HCT116 (cell line): Measurements from ENCODE around the gene SPINK2. TPM values are rescaled to one million over a fixed set of nuclear protein-coding genes. Genes with fewer than 3 reads are reported as not detected.
A peak's percentile ranks its signal among the peaks of the same experiment; 100 is the strongest.

Experiments used
- ATAC-seq: fragments of 200-7000 bp; cut with Tn5 transposase; 2 replicates; pipeline ENCODE4 v1.9.1; 2020; ENCODE audit warnings: mild to moderate bottlenecking, moderate library complexity
- BruUV-seq: library from RNA; stranded (reverse); fragments of 400-500 nt; replicated peaks from 2 replicates; lab custom pipeline; 2021; lab: Mats Ljungman, UMichigan
- CTCF ChIA-PET: fragments of 300-600 bp; sonication (Branson Sonifier 250); formaldehyde crosslinking; loops from one replicate; lab custom pipeline; 2021; ENCODE audit warnings: antibody characterized with exemption; lab: Charles Lee
- POLR2A ChIA-PET: fragments of 300-600, 350-600 bp; sonication (Branson Sonifier 250); formaldehyde crosslinking; loops from one replicate; lab custom pipeline; 2021; ENCODE audit warnings: antibody characterized with exemption; lab: Charles Lee
- RAD21 ChIA-PET, 2 experiments: fragments of 300-600 bp; sonication (Branson Sonifier 250); formaldehyde crosslinking; loops; one replicate each; lab custom pipeline; 2023; ENCODE audit warnings: low total read pairs in 2 of 2; ENCODE audit not compliant: uncharacterized antibody in 2 of 2, unreplicated experiment in 2 of 2, low non-redundant PET in 1 of 2; lab: Charles Lee
- DNase-seq: peaks from one replicate; pipeline ENCODE4 v3.0.0-alpha.2; 2010; ENCODE audit warnings: low read depth, low spot score
- H2AFZ ChIP-seq: fragments of 200-600 bp; shearing (Covaris generic), sonication (generic); 2 replicates; pipeline ENCODE4 v1.6.1; 2017; ENCODE audit warnings: low read depth, mixed run types, mixed read lengths, antibody characterized with exemption, low read length; ENCODE audit not compliant: poor library complexity, severe bottlenecking
- H3K27ac ChIP-seq: 2 replicates; pipeline ENCODE4 v1.5.1; 2012; ENCODE audit warnings: low read depth, low read length
- H3K27me3 ChIP-seq: fragments of 200-600 bp; sonication (generic); 2 replicates; pipeline ENCODE4 v1.6.1; 2016; ENCODE audit warnings: mixed run types, low read length, mixed read lengths; ENCODE audit not compliant: insufficient read depth
- H3K36me3 ChIP-seq, 2 experiments: fragments of 200-500 bp in 1 of 2; fragments of 200-600 bp in 1 of 2; sonication (Bioruptor generic) in 1 of 2; sonication (generic) in 1 of 2; 2 replicates each; pipeline versions ENCODE4 v1.5.1 to v1.6.1; 2014 to 2016; ENCODE audit warnings: low read length in 2 of 2, inconsistent platforms in 1 of 2, mixed read lengths in 1 of 2, mixed run types in 1 of 2; ENCODE audit not compliant: insufficient read depth in 2 of 2, control insufficient read depth in 1 of 2
- H3K4me1 ChIP-seq, 2 experiments: fragments of 200-600 bp in 1 of 2; sonication (generic) in 1 of 2; 2 replicates each; pipeline versions ENCODE4 v1.5.1 to v1.6.1; 2012 to 2017; ENCODE audit warnings: low read length in 2 of 2, inconsistent platforms in 1 of 2, mild to moderate bottlenecking in 1 of 2, mixed read lengths in 1 of 2, mixed run types in 1 of 2, moderate library complexity in 1 of 2; ENCODE audit not compliant: insufficient read depth in 2 of 2, control insufficient read depth in 1 of 2
- H3K4me2 ChIP-seq: fragments of 200-600 bp; sonication (generic); 2 replicates; pipeline ENCODE4 v1.6.1; 2017; ENCODE audit warnings: mixed run types, low read length, mixed read lengths
- H3K4me3 ChIP-seq, 2 experiments: fragments of 200-600 bp in 1 of 2; sonication (generic) in 1 of 2; replicated peaks in 1 of 2; 2 replicates each; pipeline ENCODE4 v1.5.1; 2011 to 2016; ENCODE audit warnings: low read length in 2 of 2, control low read depth in 1 of 2, low read depth in 1 of 2, mild to moderate bottlenecking in 1 of 2, mixed read lengths in 1 of 2, mixed run types in 1 of 2
- H3K79me2 ChIP-seq: fragments of 200-600 bp; sonication (generic); 2 replicates; pipeline ENCODE4 v1.6.1; 2017; ENCODE audit warnings: mild to moderate bottlenecking, mixed run types, low read length, moderate library complexity, mixed read lengths; ENCODE audit not compliant: insufficient read depth
- H3K9ac ChIP-seq: fragments of 200-600 bp; sonication (generic); 2 replicates; pipeline ENCODE4 v1.6.1; 2016; ENCODE audit warnings: low read length, mixed read lengths
- H3K9me2 ChIP-seq: fragments of 200-600 bp; sonication (generic), shearing (Covaris generic); 2 replicates; pipeline ENCODE4 v1.6.1; 2017; ENCODE audit warnings: mixed run types, mild to moderate bottlenecking, moderate library complexity; ENCODE audit not compliant: insufficient read depth
- H3K9me3 ChIP-seq, 2 experiments: fragments of 200-500 bp in 1 of 2; fragments of 200-600 bp in 1 of 2; sonication (Bioruptor generic) in 1 of 2; sonication (generic) in 1 of 2; 2 replicates each; pipeline ENCODE4 v1.6.1; 2014 to 2017; ENCODE audit warnings: low read length in 2 of 2, mixed read lengths in 2 of 2, inconsistent platforms in 1 of 2, low read depth in 1 of 2, mild to moderate bottlenecking in 1 of 2, mixed run types in 1 of 2, moderate library complexity in 1 of 2; ENCODE audit not compliant: control insufficient read depth in 1 of 2, insufficient read depth in 1 of 2
- H4K20me1 ChIP-seq: fragments of 200-600 bp; sonication (generic), shearing (Covaris generic); 2 replicates; pipeline ENCODE4 v1.6.1; 2017; ENCODE audit warnings: mixed run types, mild to moderate bottlenecking, moderate library complexity; ENCODE audit not compliant: insufficient read depth
- CEBPB ChIP-seq: IDR thresholded peaks from 2 replicates; pipeline ENCODE4 v1.6.1; 2012; ENCODE audit warnings: low read depth
- ELF1 ChIP-seq: IDR thresholded peaks from 2 replicates; pipeline ENCODE4 v1.6.1; 2012; ENCODE audit warnings: low read depth, borderline replicate concordance
- EZH2 ChIP-seq: fragments of 200-600 bp; sonication (generic); IDR thresholded peaks from 2 replicates; pipeline ENCODE4 v1.6.1; 2017; ENCODE audit warnings: antibody characterized with exemption, mixed run types
- EZH2phosphoT487 ChIP-seq: fragments of 200-600 bp; IDR thresholded peaks from 2 replicates; pipeline ENCODE4 v1.6.1; 2018; ENCODE audit warnings: antibody characterized with exemption, borderline replicate concordance
- FOSL1 ChIP-seq: IDR thresholded peaks from 2 replicates; pipeline ENCODE4 v1.6.1; 2012; ENCODE audit warnings: low read depth
- JUND ChIP-seq: IDR thresholded peaks from 2 replicates; pipeline ENCODE4 v1.6.1; 2012
- POLR2A ChIP-seq: IDR thresholded peaks from 2 replicates; pipeline ENCODE4 v1.7.0; 2011; ENCODE audit warnings: borderline replicate concordance; ENCODE audit not compliant: insufficient read depth, insufficient read length; ENCODE audit errors: extremely low read depth
- POLR2AphosphoS5 ChIP-seq: IDR thresholded peaks from 2 replicates; pipeline ENCODE4 v1.6.1; 2011; ENCODE audit warnings: mild to moderate bottlenecking, low read depth, low read length, moderate library complexity
- RAD21 ChIP-seq: IDR thresholded peaks from 2 replicates; pipeline ENCODE4 v1.6.1; 2012; ENCODE audit warnings: low read depth, mild to moderate bottlenecking
- SIN3A ChIP-seq: IDR thresholded peaks from 2 replicates; pipeline ENCODE4 v1.6.1; 2012; ENCODE audit warnings: low read depth
- SP1 ChIP-seq: IDR thresholded peaks from 2 replicates; pipeline ENCODE4 v1.6.1; 2012; ENCODE audit warnings: low read depth
- ZFX ChIP-seq: fragments of 450-650 bp; IDR thresholded peaks from 2 replicates; pipeline ENCODE4 v1.6.1; 2017
- ZNF274 ChIP-seq: fragments of 200-500 bp; sonication (Bioruptor generic); IDR thresholded peaks from 2 replicates; pipeline ENCODE4 v1.6.1; 2014; ENCODE audit warnings: mild to moderate bottlenecking, low read depth, low read length, inconsistent platforms
- intact Hi-C: fragments of 100-400 bp; cut with micrococcal nuclease; formaldehyde crosslinking; loops from 2 replicates; pipeline ENCODE4 v1.10.0; 2022
- total RNA-seq: library from RNA; stranded (reverse); gene quantifications from one replicate; pipeline ENCODE4 v1.2.1, GENCODE V29; 2021; ENCODE audit not compliant: unreplicated experiment
- TF ChIP-seq, protein P1 (sequence below): IDR thresholded peaks from 2 replicates; pipeline ENCODE4 v1.6.1; 2011; ENCODE audit warnings: mild to moderate bottlenecking, low read length, moderate library complexity; ENCODE audit not compliant: insufficient replicate concordance; ENCODE audit errors: extremely low read depth
- TF ChIP-seq, protein P2 (sequence below), 3 experiments: fragments of 200-600 bp in 1 of 3; sonication (generic) in 1 of 3; IDR thresholded peaks in 2 of 3; conservative IDR thresholded peaks in 1 of 3; 2 replicates each; pipeline ENCODE4 v1.5.1; 2012 to 2017; ENCODE audit warnings: low read depth in 2 of 3, low read length in 2 of 3, antibody characterized with exemption in 1 of 3, borderline replicate concordance in 1 of 3, control low read depth in 1 of 3, mild to moderate bottlenecking in 1 of 3, mixed read lengths in 1 of 3, mixed run types in 1 of 3, moderate library complexity in 1 of 3; ENCODE audit not compliant: insufficient read depth in 1 of 3
- TF ChIP-seq, protein P3 (sequence below): IDR thresholded peaks from 2 replicates; pipeline ENCODE4 v1.6.1; 2012
- TF ChIP-seq, protein P4 (sequence below): IDR thresholded peaks from 2 replicates; pipeline ENCODE4 v1.6.1; 2012
- TF ChIP-seq, protein P5 (sequence below): IDR thresholded peaks from 2 replicates; pipeline ENCODE4 v1.6.1; 2012; ENCODE audit warnings: low read depth

The SPINK2 gene
- total RNA-seq, 1 experiment from 2014 or later, result 2.4 TPM

DNA sequence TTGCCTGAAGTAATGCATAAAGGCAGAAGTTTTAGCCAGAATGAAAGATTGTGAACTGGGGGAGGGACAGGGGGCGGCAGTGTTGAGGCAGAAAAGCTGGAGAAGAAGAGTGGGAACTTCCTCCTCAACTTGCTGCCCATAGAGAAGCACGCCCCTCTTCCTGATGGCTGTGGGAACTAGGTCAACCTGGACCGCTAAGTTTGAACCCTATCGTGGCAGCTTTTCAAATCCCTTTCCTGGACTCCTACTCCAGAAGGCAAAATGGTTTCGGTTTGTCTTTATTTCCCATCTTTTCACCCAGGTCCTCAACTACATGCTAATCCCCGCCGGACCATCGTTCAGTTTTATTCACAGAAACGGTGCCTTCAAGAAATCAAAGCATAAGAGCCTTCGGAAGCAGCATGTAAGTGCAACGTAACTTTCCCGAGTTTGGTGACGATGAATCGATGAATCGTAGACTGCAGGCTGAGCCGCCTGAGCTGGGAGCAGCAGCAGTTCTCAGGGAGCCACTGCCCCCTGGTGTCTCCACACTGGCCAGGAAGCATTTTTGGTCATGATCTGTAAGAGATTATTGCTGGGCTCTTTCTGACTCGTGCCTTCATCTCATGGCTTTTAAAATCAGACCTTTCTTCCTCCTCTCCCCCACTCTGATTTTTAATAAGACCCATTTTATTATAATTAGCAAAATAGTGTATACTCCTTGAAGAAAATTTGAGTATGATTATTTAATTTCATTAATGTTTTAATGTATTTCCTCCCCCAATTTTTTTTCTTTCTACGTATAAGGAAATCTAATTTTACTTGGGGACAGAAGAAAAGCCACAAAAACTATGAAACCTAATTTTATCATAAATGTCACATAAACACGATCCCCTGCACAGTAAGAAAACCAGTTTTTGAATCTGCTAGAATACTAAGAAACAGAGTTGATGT is 21.4 kb downstream of the SPINK2 start:
- intact Hi-C loops, result loop anchor here (1.0 to 5.0 kb wide), 4 partner anchors 132 to 852 kb away; partner anchors contain the start of gene CEP135
- peak overlapping the region; percentile 59 for H3K9ac ChIP-seq
- POLR2A ChIA-PET, result interaction anchor here (1.2 to 1.7 kb wide), 2 partner anchors 159 to 224 kb away, joined by 3 read pairs; no protein-coding TSS in a partner anchor
- BruUV-seq, result no TSS peak
- no peaks in the 10 kb centered on the region for H3K9me3 ChIP-seq
- no peaks in the 10 kb centered on the region for H3K27me3 ChIP-seq
- H2AFZ ChIP-seq, result peak overlapping the region; percentile 97
- CTCF ChIA-PET, result interaction anchor here (0.6 to 2.6 kb wide), 17 partner anchors 10 to 851 kb away, joined by 3 to 29 read pairs (median 4); partner anchors contain the start of genes AASDH, CEP135, PAICS and PPAT
- DNase-seq (peak; percentile 79), ATAC-seq (peak; percentile 96)
- H3K4me3 ChIP-seq, result peak overlapping the region; percentile 66 to 72
- H4K20me1 ChIP-seq, result no peaks in the 10 kb centered on the region
- peak overlapping the region; percentile 88 for H3K4me2 ChIP-seq
- peak overlapping the region; percentile 25 for H3K27ac ChIP-seq
- H3K36me3 ChIP-seq, result no peaks in the 10 kb centered on the region
- RAD21 ChIA-PET, result interaction anchor here (0.7 to 1.6 kb wide), 5 partner anchors 37 to 224 kb away, joined by 3 to 7 read pairs (median 4); no protein-coding TSS in a partner anchor
- H3K4me1 ChIP-seq, result peaks cover 0 to 6% of the 10 kb centered on the region in 2 experiments; a peak in 2 of 4 replicates
- H3K79me2 ChIP-seq, result no peaks in the 10 kb centered on the region
- H3K9me2 ChIP-seq, result no peaks in the 10 kb centered on the region
- no peak for TF ChIP-seq CEBPB
- TF ChIP-seq RAD21, result peak; percentile 97
- TF ChIP-seq, protein P1, sequence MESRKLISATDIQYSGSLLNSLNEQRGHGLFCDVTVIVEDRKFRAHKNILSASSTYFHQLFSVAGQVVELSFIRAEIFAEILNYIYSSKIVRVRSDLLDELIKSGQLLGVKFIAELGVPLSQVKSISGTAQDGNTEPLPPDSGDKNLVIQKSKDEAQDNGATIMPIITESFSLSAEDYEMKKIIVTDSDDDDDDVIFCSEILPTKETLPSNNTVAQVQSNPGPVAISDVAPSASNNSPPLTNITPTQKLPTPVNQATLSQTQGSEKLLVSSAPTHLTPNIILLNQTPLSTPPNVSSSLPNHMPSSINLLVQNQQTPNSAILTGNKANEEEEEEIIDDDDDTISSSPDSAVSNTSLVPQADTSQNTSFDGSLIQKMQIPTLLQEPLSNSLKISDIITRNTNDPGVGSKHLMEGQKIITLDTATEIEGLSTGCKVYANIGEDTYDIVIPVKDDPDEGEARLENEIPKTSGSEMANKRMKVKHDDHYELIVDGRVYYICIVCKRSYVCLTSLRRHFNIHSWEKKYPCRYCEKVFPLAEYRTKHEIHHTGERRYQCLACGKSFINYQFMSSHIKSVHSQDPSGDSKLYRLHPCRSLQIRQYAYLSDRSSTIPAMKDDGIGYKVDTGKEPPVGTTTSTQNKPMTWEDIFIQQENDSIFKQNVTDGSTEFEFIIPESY, result no peak
- no peak for TF ChIP-seq SP1
- TF ChIP-seq, protein P2, sequence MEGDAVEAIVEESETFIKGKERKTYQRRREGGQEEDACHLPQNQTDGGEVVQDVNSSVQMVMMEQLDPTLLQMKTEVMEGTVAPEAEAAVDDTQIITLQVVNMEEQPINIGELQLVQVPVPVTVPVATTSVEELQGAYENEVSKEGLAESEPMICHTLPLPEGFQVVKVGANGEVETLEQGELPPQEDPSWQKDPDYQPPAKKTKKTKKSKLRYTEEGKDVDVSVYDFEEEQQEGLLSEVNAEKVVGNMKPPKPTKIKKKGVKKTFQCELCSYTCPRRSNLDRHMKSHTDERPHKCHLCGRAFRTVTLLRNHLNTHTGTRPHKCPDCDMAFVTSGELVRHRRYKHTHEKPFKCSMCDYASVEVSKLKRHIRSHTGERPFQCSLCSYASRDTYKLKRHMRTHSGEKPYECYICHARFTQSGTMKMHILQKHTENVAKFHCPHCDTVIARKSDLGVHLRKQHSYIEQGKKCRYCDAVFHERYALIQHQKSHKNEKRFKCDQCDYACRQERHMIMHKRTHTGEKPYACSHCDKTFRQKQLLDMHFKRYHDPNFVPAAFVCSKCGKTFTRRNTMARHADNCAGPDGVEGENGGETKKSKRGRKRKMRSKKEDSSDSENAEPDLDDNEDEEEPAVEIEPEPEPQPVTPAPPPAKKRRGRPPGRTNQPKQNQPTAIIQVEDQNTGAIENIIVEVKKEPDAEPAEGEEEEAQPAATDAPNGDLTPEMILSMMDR (IDR thresholded peaks at IDR 0.05 in 2 of 3, conservative IDR thresholded peaks at IDR 0.05 in 1 of 3; ENCODE audit: borderline replicate concordance in 1 of 3, insufficient read depth in 1 of 3, low read depth in 2 of 3, low read length in 2 of 3), result peak; percentile 89 to 90 (median 89)
- TF ChIP-seq JUND, result no peak
- no peak for TF ChIP-seq ZFX
- no peak for TF ChIP-seq EZH2
- TF ChIP-seq POLR2A, result no peak
- no peak for TF ChIP-seq SIN3A
- TF ChIP-seq, protein P3, sequence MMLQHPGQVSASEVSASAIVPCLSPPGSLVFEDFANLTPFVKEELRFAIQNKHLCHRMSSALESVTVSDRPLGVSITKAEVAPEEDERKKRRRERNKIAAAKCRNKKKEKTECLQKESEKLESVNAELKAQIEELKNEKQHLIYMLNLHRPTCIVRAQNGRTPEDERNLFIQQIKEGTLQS, result no peak
- TF ChIP-seq FOSL1, result no peak
- TF ChIP-seq, protein P4, sequence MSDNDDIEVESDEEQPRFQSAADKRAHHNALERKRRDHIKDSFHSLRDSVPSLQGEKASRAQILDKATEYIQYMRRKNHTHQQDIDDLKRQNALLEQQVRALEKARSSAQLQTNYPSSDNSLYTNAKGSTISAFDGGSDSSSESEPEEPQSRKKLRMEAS, result peak; percentile 12; the same call in 1 of the 2 replicates
- no peak for TF ChIP-seq EZH2phosphoT487
- TF ChIP-seq, protein P5, sequence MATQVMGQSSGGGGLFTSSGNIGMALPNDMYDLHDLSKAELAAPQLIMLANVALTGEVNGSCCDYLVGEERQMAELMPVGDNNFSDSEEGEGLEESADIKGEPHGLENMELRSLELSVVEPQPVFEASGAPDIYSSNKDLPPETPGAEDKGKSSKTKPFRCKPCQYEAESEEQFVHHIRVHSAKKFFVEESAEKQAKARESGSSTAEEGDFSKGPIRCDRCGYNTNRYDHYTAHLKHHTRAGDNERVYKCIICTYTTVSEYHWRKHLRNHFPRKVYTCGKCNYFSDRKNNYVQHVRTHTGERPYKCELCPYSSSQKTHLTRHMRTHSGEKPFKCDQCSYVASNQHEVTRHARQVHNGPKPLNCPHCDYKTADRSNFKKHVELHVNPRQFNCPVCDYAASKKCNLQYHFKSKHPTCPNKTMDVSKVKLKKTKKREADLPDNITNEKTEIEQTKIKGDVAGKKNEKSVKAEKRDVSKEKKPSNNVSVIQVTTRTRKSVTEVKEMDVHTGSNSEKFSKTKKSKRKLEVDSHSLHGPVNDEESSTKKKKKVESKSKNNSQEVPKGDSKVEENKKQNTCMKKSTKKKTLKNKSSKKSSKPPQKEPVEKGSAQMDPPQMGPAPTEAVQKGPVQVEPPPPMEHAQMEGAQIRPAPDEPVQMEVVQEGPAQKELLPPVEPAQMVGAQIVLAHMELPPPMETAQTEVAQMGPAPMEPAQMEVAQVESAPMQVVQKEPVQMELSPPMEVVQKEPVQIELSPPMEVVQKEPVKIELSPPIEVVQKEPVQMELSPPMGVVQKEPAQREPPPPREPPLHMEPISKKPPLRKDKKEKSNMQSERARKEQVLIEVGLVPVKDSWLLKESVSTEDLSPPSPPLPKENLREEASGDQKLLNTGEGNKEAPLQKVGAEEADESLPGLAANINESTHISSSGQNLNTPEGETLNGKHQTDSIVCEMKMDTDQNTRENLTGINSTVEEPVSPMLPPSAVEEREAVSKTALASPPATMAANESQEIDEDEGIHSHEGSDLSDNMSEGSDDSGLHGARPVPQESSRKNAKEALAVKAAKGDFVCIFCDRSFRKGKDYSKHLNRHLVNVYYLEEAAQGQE, result no peak
- TF ChIP-seq ELF1, result no peak
- TF ChIP-seq ZNF274, result no peak
- no peak for TF ChIP-seq POLR2AphosphoS5
